Keratinocyte (primary cell): Measurements from ENCODE around the gene TMEM87B. TPM values are rescaled to one million over a fixed set of nuclear protein-coding genes. Genes with fewer than 3 reads are reported as not detected.

Experiments used
- DNase-seq: peaks from one replicate; pipeline ENCODE4 v3.0.0-alpha.2; 2011; ENCODE audit warnings: low read depth, missing footprints, low spot score
- FAIRE-seq: peaks from 2 replicates; lab custom pipeline; 2011; peaks lifted over from hg19 to GRCh38; lab: Jason Lieb, UNC
- H2AFZ ChIP-seq: 2 replicates; pipeline ENCODE4 v1.6.0; 2012; ENCODE audit warnings: low read length, control low read depth, inconsistent platforms; ENCODE audit not compliant: control insufficient read depth
- H3K27ac ChIP-seq: 2 replicates; pipeline ENCODE4 v1.5.1; 2011; ENCODE audit warnings: low read length; ENCODE audit not compliant: control insufficient read depth, insufficient read depth
- H3K27me3 ChIP-seq: 3 replicates; pipeline ENCODE4 v1.6.0; 2011; ENCODE audit warnings: low read length; ENCODE audit not compliant: control insufficient read depth, insufficient read depth; ENCODE audit errors: extremely low read depth
- H3K36me3 ChIP-seq, 2 experiments: 2 replicates in 1 of 2; 3 replicates in 1 of 2; pipeline ENCODE4 v1.5.1; 2011; ENCODE audit warnings: low read length in 2 of 2, mild to moderate bottlenecking in 1 of 2; ENCODE audit not compliant: control insufficient read depth in 2 of 2, insufficient read depth in 2 of 2; ENCODE audit errors: extremely low read depth in 1 of 2
- H3K4me1 ChIP-seq: 3 replicates; pipeline ENCODE4 v1.5.1; 2011; ENCODE audit warnings: low read length; ENCODE audit not compliant: control insufficient read depth, insufficient read depth; ENCODE audit errors: extremely low read depth
- H3K4me2 ChIP-seq: 3 replicates; pipeline ENCODE4 v1.6.0; 2011; ENCODE audit warnings: low read depth, low read length; ENCODE audit not compliant: control insufficient read depth, insufficient read depth; ENCODE audit errors: extremely low read depth
- H3K4me3 ChIP-seq, 3 experiments: fragments of 200-600 bp in 1 of 3; sonication (generic) in 1 of 3; 2 replicates in 2 of 3; 3 replicates in 1 of 3; pipeline ENCODE4 v1.5.1; 2011 to 2016; ENCODE audit warnings: low read length in 3 of 3, mild to moderate bottlenecking in 3 of 3, control low read depth in 2 of 3, inconsistent platforms in 1 of 3, low read depth in 1 of 3, mixed read lengths in 1 of 3, mixed run types in 1 of 3, moderate library complexity in 1 of 3; ENCODE audit not compliant: control insufficient read depth in 2 of 3, insufficient read depth in 2 of 3; ENCODE audit errors: extremely low read depth in 1 of 3
- H3K79me2 ChIP-seq: 2 replicates; pipeline ENCODE4 v1.6.0; 2012; ENCODE audit warnings: low read length; ENCODE audit not compliant: control insufficient read depth, insufficient read depth
- H3K9ac ChIP-seq: 3 replicates; pipeline ENCODE4 v1.6.0; 2011; ENCODE audit warnings: low read length; ENCODE audit not compliant: control insufficient read depth, insufficient read depth; ENCODE audit errors: extremely low read depth
- H3K9me1 ChIP-seq: 3 replicates; pipeline ENCODE4 v1.6.0; 2011; ENCODE audit warnings: low read length; ENCODE audit not compliant: control insufficient read depth, insufficient read depth; ENCODE audit errors: extremely low read depth
- H3K9me3 ChIP-seq: 2 replicates; pipeline ENCODE4 v1.5.1; 2012; ENCODE audit warnings: low read depth, low read length; ENCODE audit not compliant: control insufficient read depth
- H4K20me1 ChIP-seq: 3 replicates; pipeline ENCODE4 v1.6.0; 2011; ENCODE audit warnings: low read length; ENCODE audit not compliant: control insufficient read depth, insufficient read depth; ENCODE audit errors: extremely low read depth
- EZH2 ChIP-seq: IDR thresholded peaks from one replicate; pipeline ENCODE4 v1.6.1; 2012; ENCODE audit warnings: inconsistent platforms, mild to moderate bottlenecking, low read length, moderate library complexity
- dilution Hi-C: fragments of 300-500 bp; cut with MboI; formaldehyde crosslinking; loops from one replicate; pipeline ENCODE4 v1.7.0; 2020; ENCODE audit warnings: low sequenced_read_pairs; ENCODE audit not compliant: extremely low pct_ligation_motif_present
- polyA plus RNA-seq, 5 experiments: library from polyadenylated mRNA; depleted of rRNA in 3 of 5; stranded (reverse) in 3 of 5; stranded (forward) in 1 of 5; unstranded in 1 of 5; fragments of >200 nt; gene quantifications; 1 replicate in 1 of 5; 2 replicates in 3 of 5; 3 replicates in 1 of 5; pipeline versions ENCODE4 v1.2.1 to v1.2.3, GENCODE V29; 2011 to 2012; ENCODE audit warnings: missing spikeins in 2 of 5, low read depth in 1 of 5, low replicate concordance in 1 of 5
- TF ChIP-seq, protein P1 (sequence below), 3 experiments: IDR thresholded peaks in 1 of 3; conservative IDR thresholded peaks in 1 of 3; optimal IDR thresholded peaks in 1 of 3; 2 replicates in 2 of 3; 3 replicates in 1 of 3; pipeline versions ENCODE3 to v1.5.1; 2011; ENCODE audit warnings: low read length in 3 of 3, mild to moderate bottlenecking in 3 of 3, moderate library complexity in 2 of 3, control low read depth in 1 of 3, inconsistent platforms in 1 of 3; ENCODE audit not compliant: insufficient read depth in 2 of 3; ENCODE audit errors: extremely low read depth in 1 of 3

TMEM87B gene
- polyA plus RNA-seq, 1 donor (not counting 4 experiments of a cell fraction or from before 2014, with no cell fraction given): 37.3 TPM

- Histone ChIP-seq H3K27ac (no peak overlapping the region), H3K9me1 (no peaks in the 10 kb centered on the region), H3K79me2 (no peaks in the 10 kb centered on the region), H3K4me3 (no peak overlapping the region), H3K4me1 (peaks cover 10% of the 10 kb centered on the region), H3K27me3 (no peaks in the 10 kb centered on the region), H3K4me2 (no peak overlapping the region), H3K36me3 (peaks cover 13 to 18% of the 10 kb centered on the region in 2 experiments), H2AFZ (no peak overlapping the region), H3K9ac (no peak overlapping the region), H4K20me1 (no peaks in the 10 kb centered on the region), H3K9me3 (no peaks in the 10 kb centered on the region)
- no peak for FAIRE-seq
- no peak for DNase-seq
- dilution Hi-C loops: no loop called here
- TF ChIP-seq, protein P1, sequence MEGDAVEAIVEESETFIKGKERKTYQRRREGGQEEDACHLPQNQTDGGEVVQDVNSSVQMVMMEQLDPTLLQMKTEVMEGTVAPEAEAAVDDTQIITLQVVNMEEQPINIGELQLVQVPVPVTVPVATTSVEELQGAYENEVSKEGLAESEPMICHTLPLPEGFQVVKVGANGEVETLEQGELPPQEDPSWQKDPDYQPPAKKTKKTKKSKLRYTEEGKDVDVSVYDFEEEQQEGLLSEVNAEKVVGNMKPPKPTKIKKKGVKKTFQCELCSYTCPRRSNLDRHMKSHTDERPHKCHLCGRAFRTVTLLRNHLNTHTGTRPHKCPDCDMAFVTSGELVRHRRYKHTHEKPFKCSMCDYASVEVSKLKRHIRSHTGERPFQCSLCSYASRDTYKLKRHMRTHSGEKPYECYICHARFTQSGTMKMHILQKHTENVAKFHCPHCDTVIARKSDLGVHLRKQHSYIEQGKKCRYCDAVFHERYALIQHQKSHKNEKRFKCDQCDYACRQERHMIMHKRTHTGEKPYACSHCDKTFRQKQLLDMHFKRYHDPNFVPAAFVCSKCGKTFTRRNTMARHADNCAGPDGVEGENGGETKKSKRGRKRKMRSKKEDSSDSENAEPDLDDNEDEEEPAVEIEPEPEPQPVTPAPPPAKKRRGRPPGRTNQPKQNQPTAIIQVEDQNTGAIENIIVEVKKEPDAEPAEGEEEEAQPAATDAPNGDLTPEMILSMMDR (optimal IDR thresholded peaks at IDR 0.05 in 1 of 3, IDR thresholded peaks at IDR 0.05 in 1 of 3, conservative IDR thresholded peaks at IDR 0.05 in 1 of 3; ENCODE audit: extremely low read depth in 1 of 3, insufficient read depth in 2 of 3, low read length in 3 of 3): no peak
- no peak for TF ChIP-seq EZH2
These were observed 38.1 kb downstream of the TMEM87B start for GRCh38 chr2:112093216-112093615.

GRCh38 chr2:112095681-112096080 is 40.6 kb downstream of the TMEM87B start:
- H3K4me3 ChIP-seq: no peak overlapping the region
- H3K9ac ChIP-seq: no peak overlapping the region
- H3K9me1 ChIP-seq: no peaks in the 10 kb centered on the region
- TF ChIP-seq EZH2: no peak
- TF ChIP-seq, protein P1 (optimal IDR thresholded peaks at IDR 0.05 in 1 of 3, IDR thresholded peaks at IDR 0.05 in 1 of 3, conservative IDR thresholded peaks at IDR 0.05 in 1 of 3; ENCODE audit: extremely low read depth in 1 of 3, insufficient read depth in 2 of 3, low read length in 3 of 3): no peak
- no peaks in the 10 kb centered on the region for H3K9me3 ChIP-seq
- no peak for FAIRE-seq
- H3K4me1 ChIP-seq: peaks cover 10% of the 10 kb centered on the region
- no peak overlapping the region for H3K27ac ChIP-seq
- peaks cover 16 to 19% of the 10 kb centered on the region in 2 experiments for H3K36me3 ChIP-seq
- no peak for DNase-seq
- no peak overlapping the region for H3K4me2 ChIP-seq
- dilution Hi-C loops: no loop called here
- no peak overlapping the region for H2AFZ ChIP-seq
- no peaks in the 10 kb centered on the region for H3K27me3 ChIP-seq
- no peaks in the 10 kb centered on the region for H4K20me1 ChIP-seq
- H3K79me2 ChIP-seq: no peaks in the 10 kb centered on the region
